Glomerular visceral epithelial cell (primary cell): Measurements from ENCODE around the gene RACGAP1.
A peak's percentile ranks its signal among the peaks of the same experiment; 100 is the strongest.
"Not testable (repeated sequence)": the region's sequence is repeated elsewhere in the genome, so short reads cannot be mapped to it uniquely, and the experiment has no call there.

ENCODE experiments used
- DNase-seq: peaks from one replicate; pipeline ENCODE4 v3.0.0-alpha.2; 2016; ENCODE audit errors: extremely low spot score

Gene RACGAP1

GRCh38 chr12:50030449-50030848, 5.2 kb upstream of the RACGAP1 start:
- DNase-seq: not testable (repeated sequence)

DNA sequence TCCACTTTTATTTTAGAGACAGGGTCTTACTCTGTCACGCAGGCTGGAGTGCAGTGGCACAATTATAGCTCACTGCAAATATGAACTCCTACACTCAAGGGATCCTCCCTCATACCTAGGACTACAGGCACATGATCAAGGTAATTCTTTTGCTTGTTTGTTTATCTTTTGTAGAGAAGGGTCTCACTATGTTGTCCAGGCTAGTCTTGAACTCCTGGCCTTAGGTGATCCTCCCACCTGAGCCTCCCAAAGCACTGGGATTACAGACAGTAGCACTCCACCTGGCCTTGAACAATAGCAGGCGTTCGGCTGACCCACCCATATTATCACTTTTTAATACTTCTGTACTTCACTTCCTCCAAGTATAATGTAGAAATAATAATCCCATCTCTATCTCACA, 1.4 kb upstream of the RACGAP1 start:
- DNase-seq: no peak

DNA sequence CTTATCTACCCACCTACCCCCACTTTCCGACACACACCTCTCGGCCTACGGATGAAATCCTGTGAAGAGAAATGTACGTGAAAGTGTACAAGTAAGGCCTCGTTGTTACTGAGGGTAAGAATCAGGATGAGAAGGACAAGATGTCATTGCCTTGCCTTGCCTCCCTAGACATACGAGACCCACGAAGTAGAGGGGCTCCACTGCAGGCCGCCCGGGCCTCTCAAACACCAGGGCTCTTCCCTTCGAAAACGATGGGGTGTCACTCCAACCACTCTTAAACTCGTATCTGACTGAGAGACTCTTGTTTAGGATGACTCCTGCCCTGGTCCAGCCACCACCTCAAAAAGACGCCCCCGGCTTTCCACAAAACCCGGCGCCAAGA, 498 bp downstream of the RACGAP1 start:
- peak; percentile 15 for DNase-seq

DNA sequence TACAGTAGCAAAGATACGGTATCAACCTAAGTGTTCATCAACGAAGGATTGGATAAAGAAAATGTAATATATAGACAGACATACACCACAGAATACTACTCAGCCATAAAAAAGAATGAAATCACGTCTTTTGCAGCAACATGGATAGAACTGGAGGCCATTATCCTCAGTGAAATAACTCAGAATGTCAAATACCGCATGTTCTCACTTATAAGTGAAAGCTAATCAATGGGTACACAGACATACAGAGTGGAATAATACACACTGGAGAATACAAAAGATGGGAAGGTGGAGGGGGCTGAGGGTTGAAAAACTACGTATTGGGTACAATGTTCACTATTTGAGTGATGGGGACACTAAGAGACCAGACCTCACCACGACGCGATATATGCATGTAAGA, 1.1 kb downstream of the RACGAP1 start:
- no peak for DNase-seq

DNA sequence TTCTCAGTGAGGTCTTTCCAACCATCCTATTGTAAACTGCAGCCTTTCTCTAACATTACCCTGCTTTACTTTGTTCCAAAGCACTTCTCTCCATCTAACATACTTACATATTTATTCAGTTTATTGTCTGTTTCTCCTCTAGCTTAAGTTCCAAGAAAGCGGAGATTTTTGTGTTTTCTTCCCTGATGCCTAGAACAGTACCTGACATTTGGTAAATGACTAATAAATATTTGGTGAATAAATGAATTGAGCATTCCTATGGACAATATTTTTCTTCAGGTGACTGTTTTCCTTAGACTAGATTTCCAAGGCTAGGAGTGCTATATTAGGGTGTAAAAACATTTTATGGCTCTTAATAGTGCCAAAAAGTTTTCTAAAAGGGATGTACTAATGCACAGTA, 2.4 kb downstream of the RACGAP1 start:
- no peak for DNase-seq

GRCh38 chr12:50021031-50021430, 4.3 kb downstream of the RACGAP1 start:
- DNase-seq: no peak

GRCh38 chr12:50019524-50019923, 5.8 kb downstream of the RACGAP1 start:
- DNase-seq: no peak

- DNase-seq: no peak
Observed at GRCh38 chr12:50018968-50019367, 6.3 kb downstream of the RACGAP1 start.

- no peak for DNase-seq
Observed at GRCh38 chr12:50018154-50018553, 7.1 kb downstream of the RACGAP1 start.

- no peak for DNase-seq
Observed at GRCh38 chr12:50017641-50018040, 7.7 kb downstream of the RACGAP1 start.

GRCh38 chr12:50016501-50017475, 8.5 kb downstream of the RACGAP1 start:
- peak; percentile 38 for DNase-seq

- DNase-seq: no peak
Observed at GRCh38 chr12:50014342-50014741, 11.0 kb downstream of the RACGAP1 start.

- no peak for DNase-seq
Observed at GRCh38 chr12:50013361-50014147, 11.7 kb downstream of the RACGAP1 start.

- peak; percentile 44 for DNase-seq
Observed at GRCh38 chr12:50006754-50007442, 18.4 kb downstream of the RACGAP1 start.

- no peak for DNase-seq
Observed at GRCh38 chr12:50006280-50006679, 19.0 kb downstream of the RACGAP1 start.

DNA sequence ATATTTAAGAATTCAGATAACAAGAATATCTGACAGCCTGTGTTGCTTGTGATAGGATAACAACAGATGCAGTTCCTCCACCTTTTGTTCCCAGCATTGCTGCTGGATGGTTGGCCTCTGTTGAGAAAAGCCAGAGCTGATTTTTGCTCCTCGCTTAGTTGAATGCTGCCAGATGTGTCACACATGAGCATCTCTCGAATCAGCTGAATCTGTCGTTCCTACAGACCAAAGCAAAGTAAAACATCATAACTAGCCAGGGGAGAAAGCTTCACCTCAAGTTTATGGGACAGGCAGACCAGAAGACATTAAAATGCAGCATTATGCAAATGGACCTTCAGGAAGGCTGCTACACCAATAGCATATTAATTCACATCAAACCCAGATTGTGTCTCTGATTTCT, 20.1 kb downstream of the RACGAP1 start:
- DNase-seq: no peak

- no peak for DNase-seq
Observed at GRCh38 chr12:50004696-50005095, 20.6 kb downstream of the RACGAP1 start.

DNA sequence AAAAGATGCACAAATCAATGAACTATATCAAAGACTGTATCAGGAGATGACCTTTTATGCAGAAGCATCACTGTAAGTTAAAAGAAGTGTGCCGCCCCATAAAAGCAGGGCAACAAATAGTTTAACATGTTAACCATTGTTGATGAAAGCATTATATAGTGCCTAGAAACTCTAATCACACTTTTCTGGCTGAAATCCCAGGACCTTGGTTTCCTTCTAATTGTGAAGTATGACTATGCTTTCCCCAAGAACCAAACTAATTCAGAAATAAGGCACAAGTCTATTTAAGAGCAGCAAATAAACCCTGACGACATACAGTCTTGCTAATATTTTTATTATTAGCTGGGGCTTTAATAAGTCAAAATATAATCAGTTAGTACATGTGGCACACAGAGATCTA, 21.7 kb downstream of the RACGAP1 start:
- DNase-seq: no peak

DNA sequence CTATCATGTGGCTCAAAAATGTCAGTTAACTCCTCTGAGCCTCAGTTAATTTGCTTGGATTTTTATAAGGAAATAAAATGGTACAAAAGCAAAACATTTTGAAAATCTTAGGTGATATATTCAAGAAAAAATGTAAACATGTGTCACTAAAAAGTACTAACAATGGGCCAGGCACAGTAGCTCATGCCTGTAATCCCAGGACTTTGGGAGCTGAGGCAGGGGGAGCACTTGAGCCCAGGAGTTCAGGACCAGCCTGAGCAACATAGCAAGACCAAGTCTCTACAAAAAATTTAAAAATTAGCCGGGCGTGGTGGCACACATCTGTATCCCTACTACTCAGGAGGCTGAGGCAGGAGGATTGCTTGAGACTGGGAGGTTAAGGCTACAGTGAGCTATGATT, 26.8 kb downstream of the RACGAP1 start:
- no peak for DNase-seq

DNA sequence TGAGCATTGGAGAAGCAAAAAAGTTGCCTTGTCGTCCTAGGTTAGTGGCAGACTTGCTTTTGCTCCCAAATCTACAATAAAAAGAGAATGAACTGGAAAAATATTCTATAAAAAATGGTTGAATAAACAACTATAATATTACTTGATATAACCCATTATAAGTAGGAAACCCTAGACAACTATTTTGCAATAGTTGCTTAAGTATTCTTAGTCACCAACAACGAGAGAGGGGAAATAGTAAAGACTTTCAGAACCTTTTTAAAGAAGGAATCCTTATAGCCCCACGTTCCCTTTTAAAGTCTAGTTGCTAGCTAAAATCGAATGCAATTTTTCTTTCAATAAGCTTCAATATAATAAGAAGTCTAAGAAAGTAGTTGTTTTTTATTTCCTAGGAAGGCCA, 35.0 kb downstream of the RACGAP1 start:
- DNase-seq: no peak

- not testable (repeated sequence) for DNase-seq
Observed at GRCh38 chr12:49989400-49989799, 35.9 kb downstream of the RACGAP1 start.

GRCh38 chr12:49987625-49988303, 37.5 kb downstream of the RACGAP1 start:
- DNase-seq: no peak
